DMS 273 treated with DMSO at 0.1 percent for 48 hours (cell line): ENCODE results near the gene AKAP6.

ENCODE experiments used
- DNase-seq: peaks from one replicate; lab custom pipeline; 2025; lab: John Stamatoyannopoulos, UW

The AKAP6 gene

GRCh38 chr14:32825058-32825457, 496.0 kb downstream of the AKAP6 start:
- DNase-seq: no peak

- DNase-seq: no peak
These were observed 497.4 kb downstream of the AKAP6 start for GRCh38 chr14:32826404-32827082.

GRCh38 chr14:32827514-32827913, 498.4 kb downstream of the AKAP6 start:
- DNase-seq: no peak

DNA sequence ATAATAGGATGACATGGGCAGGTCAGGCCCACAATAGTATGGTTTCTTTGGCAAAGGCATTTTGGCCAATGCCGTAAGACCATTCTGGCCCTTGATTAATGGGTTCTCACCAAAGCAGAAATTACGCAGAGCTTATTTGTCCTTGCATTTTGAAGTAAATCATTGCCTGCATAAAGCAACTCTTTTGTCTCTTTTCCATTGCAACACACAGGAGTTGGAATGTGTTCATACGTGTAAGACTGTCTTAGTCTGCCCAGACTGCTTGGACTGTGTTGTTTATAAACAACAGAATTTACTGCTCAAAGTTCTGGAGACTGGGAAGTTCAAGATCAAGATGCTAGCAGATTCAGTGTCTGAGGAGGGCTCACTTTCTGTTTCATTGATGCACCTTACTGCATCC, 506.8 kb downstream of the AKAP6 start:
- DNase-seq: no peak

GRCh38 chr14:32841698-32842097, 512.6 kb downstream of the AKAP6 start:
- no peak for DNase-seq

GRCh38 chr14:32846821-32847365, 517.8 kb downstream of the AKAP6 start:
- DNase-seq: no peak

DNA sequence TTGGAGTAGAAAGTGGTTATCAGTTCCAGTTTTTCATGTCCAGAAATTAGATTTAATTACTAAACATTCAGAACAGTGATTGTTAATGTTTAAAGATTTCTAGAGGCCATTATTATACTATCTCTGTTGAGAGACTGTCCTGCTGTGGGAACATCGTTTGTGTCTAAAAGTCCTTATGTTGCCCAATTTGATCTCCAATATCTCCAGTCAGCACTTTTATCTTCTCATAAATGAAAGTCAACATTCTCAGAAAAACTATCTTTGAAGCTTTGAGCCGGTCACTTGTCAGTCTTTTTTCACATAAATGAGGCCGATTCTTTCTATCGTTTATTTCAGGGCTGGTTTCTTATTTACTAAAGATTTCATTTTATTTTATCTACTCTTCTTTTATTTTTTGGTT, 518.8 kb downstream of the AKAP6 start:
- DNase-seq: no peak

DNA sequence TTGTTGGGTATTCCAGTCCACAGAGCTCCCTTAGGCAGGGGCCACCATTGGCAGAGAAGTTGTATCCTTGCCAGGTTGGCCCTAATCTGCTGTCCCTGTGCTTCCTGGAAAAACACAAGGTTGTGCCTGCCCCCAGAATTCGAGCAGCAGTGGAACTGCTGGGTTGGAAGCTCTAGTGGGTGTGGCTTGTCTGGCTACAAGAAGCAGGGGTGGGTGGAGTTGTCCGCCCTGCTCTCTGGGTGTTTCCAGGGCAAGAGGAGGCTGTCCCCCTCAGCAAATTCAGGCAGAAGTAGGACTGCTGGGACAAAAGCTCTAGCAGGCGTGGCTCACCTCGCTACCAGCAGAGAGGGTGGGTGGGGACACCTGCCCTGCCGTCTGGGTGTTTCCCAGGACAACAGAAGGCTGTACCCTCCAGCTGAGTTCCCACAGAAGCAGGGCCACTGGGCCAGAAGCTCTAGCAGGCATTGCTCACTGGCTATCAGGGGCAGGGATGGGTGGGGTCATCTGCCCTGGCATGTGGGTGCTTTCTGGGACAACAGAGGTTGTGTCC, 536.8 kb downstream of the AKAP6 start:
- no peak for DNase-seq

- DNase-seq: no peak
These were observed 554.1 kb downstream of the AKAP6 start for GRCh38 chr14:32883188-32883587.
